GM12801 (cell line): ENCODE measurements around the gene AATK.

ENCODE experiments used
- CTCF ChIP-seq: IDR thresholded peaks from one replicate; pipeline ENCODE4 v1.5.1; 2011; ENCODE audit warnings: control low read depth; ENCODE audit not compliant: insufficient read length; ENCODE audit errors: extremely low read depth

AATK gene

DNA sequence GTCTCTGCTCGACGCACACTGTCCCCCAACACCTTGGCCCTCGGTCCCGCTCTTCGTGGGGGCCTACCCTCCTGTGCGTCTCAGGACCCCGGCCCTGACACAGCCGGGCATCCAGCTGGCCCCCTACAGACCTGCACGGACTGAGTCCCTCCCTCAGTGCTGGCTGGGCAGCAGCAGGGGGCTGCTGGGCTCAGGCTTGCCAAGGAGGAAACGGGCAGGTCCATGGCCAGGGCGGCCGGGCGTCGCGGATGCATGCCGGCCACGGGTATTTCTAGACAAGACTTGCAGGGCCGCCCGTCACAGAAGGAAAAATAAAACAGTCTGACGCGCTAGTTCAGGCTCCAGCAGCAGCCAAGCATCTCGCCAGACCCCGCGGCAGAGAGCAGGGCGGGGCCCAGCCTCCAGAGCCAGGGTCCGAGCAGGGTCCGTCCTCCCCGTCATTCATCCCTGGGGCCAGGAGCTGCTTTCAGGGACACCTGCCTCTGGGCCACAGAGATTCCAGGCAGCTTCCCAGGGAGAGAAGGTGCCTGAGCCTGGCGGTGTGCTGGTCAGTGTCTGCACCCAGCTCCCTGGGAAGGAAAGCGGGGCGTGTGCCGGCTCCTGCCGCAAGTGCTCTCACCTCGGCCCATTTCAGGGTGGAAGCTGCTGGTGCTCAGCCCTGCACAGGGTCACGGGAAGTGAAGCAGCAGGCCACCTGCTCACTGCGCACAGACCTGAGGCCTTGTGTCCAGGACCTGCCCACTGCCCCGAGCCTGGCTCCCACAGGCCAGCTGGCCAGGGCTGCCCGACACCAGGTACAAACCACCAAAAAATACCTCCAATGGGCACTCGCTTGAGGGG lies 8.0 kb downstream of the AATK start:
- no peak for TF ChIP-seq CTCF

- TF ChIP-seq CTCF, result no peak
These were observed 8.9 kb downstream of the AATK start for GRCh38 chr17:81156866-81157805.

- no peak for TF ChIP-seq CTCF
These were observed 11.1 kb downstream of the AATK start for GRCh38 chr17:81154961-81155360.

- TF ChIP-seq CTCF, result no peak
These were observed 12.6 kb downstream of the AATK start for GRCh38 chr17:81153340-81153803.

- no peak for TF ChIP-seq CTCF
These were observed 13.7 kb downstream of the AATK start for GRCh38 chr17:81152288-81152828.

GRCh38 chr17:81151278-81151677 lies 14.7 kb downstream of the AATK start:
- TF ChIP-seq CTCF, result no peak
